Measurements from ENCODE around the gene MARCO.

The MARCO gene

GRCh38 chr2:118954297-118955060 lies 12.5 kb downstream of the MARCO start:
- no peak for TF ChIP-seq CTCF (IDR thresholded peaks at IDR 0.05)

- TF ChIP-seq CTCF (IDR thresholded peaks at IDR 0.05) = no peak
Measured at GRCh38 chr2:118965737-118966136, 23.7 kb downstream of the MARCO start.

- TF ChIP-seq CTCF (IDR thresholded peaks at IDR 0.05) = no peak
Measured at GRCh38 chr2:118967124-118967880, 25.3 kb downstream of the MARCO start.

GRCh38 chr2:118968042-118968441 lies 26.0 kb downstream of the MARCO start:
- TF ChIP-seq CTCF (IDR thresholded peaks at IDR 0.05) = no peak

GRCh38 chr2:118968961-118969733 lies 27.2 kb downstream of the MARCO start:
- no peak for TF ChIP-seq CTCF (IDR thresholded peaks at IDR 0.05)

- no peak for TF ChIP-seq CTCF (IDR thresholded peaks at IDR 0.05)
Measured at GRCh38 chr2:118969734-118970395, 27.9 kb downstream of the MARCO start.

Measured in LNCAP (cell line).